Loucy (cell line): Measurements from ENCODE around the gene AJM1.
"Not testable (repeated sequence)": the region's sequence is repeated elsewhere in the genome, so short reads cannot be mapped to it uniquely, and the experiment has no call there.

Source experiments
- EZH2phosphoT487 ChIP-seq: fragments of 200-600 bp; IDR thresholded peaks from 2 replicates; pipeline ENCODE4 v1.6.1; 2018; ENCODE audit warnings: antibody characterized with exemption, mild to moderate bottlenecking, moderate library complexity, borderline replicate concordance
- TF ChIP-seq, protein P1 (sequence below): fragments of 200-600 bp; sonication (generic); conservative IDR thresholded peaks from 2 replicates; pipeline ENCODE4 v1.5.1; 2014; ENCODE audit warnings: mild to moderate bottlenecking, antibody characterized with exemption, low read length

DNA sequence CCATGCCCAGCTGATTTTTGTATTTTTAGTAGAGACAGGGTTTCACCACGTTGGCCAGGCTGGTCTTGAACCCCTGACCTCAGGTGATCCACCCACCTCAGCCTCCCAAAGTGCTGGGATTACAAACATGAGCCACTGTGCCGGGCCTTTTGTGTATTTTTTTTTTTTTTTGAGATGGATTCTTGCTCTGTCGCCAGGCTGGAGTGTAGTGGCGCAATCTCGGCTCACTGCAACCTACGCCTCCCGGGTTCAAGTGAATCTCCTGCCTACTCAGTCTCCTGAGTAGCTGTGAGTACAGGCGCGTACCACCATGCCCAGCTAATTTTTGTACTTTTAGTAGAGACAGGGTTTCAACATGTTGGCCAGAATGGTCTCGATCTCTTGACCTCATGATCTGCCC lies 41.4 kb downstream of the AJM1 start:
- TF ChIP-seq, protein P1, sequence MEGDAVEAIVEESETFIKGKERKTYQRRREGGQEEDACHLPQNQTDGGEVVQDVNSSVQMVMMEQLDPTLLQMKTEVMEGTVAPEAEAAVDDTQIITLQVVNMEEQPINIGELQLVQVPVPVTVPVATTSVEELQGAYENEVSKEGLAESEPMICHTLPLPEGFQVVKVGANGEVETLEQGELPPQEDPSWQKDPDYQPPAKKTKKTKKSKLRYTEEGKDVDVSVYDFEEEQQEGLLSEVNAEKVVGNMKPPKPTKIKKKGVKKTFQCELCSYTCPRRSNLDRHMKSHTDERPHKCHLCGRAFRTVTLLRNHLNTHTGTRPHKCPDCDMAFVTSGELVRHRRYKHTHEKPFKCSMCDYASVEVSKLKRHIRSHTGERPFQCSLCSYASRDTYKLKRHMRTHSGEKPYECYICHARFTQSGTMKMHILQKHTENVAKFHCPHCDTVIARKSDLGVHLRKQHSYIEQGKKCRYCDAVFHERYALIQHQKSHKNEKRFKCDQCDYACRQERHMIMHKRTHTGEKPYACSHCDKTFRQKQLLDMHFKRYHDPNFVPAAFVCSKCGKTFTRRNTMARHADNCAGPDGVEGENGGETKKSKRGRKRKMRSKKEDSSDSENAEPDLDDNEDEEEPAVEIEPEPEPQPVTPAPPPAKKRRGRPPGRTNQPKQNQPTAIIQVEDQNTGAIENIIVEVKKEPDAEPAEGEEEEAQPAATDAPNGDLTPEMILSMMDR, result not testable (repeated sequence)
- TF ChIP-seq EZH2phosphoT487, result not testable (repeated sequence)
